Stomach (tissue), 4 donors: ENCODE results near the gene SLC22A12.

ENCODE experiments used
- EP300 ChIP-seq: sonication (generic); formaldehyde crosslinking; IDR thresholded peaks from one replicate; pipeline ENCODE4 v1.6.1; 2017; ENCODE audit warnings: antibody characterized with exemption
- POLR2A ChIP-seq, 4 donors: fragments of 450-650 bp; IDR thresholded peaks; one replicate each; pipeline ENCODE4 v1.6.1; 2016; ENCODE audit warnings: antibody characterized with exemption in 4 of 4, control low read depth in 2 of 4, mild to moderate bottlenecking in 1 of 4, moderate library complexity in 1 of 4
- POLR2AphosphoS5 ChIP-seq, 3 donors: sonication (generic); formaldehyde crosslinking; IDR thresholded peaks; one replicate each; pipeline ENCODE4 v1.6.1; 2016; ENCODE audit warnings: antibody characterized with exemption in 3 of 3
- TF ChIP-seq, protein P1 (sequence below), 7 experiments: fragments of 450-650 bp in 4 of 7; fragments of 200-600 bp in 3 of 7; sonication (generic) in 3 of 7; IDR thresholded peaks; one replicate each; pipeline ENCODE4 v1.5.1; 2016 to 2019; ENCODE audit warnings: antibody characterized with exemption in 7 of 7, control low read depth in 2 of 7, mild to moderate bottlenecking in 1 of 7

DNA sequence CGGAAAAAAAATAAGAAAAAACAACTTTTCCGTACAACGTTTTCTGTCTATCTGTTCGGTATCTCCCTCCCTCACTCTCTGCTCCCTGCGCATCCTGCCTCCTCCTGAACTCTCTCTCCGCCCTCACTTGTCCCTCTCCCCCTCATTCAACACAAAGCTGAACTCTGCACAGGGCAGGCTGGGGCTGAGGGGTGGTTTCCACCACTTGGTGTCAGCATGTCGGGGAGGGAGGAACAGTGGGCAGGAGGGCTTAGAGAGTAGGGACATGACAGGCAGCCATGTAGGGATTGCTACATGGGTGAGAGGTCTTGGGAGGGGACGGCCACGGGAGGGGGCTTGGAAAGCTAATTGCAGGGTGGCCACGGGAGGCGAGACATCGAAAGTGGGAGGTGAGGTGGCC is 17.6 kb downstream of the SLC22A12 start:
- TF ChIP-seq, protein P1, sequence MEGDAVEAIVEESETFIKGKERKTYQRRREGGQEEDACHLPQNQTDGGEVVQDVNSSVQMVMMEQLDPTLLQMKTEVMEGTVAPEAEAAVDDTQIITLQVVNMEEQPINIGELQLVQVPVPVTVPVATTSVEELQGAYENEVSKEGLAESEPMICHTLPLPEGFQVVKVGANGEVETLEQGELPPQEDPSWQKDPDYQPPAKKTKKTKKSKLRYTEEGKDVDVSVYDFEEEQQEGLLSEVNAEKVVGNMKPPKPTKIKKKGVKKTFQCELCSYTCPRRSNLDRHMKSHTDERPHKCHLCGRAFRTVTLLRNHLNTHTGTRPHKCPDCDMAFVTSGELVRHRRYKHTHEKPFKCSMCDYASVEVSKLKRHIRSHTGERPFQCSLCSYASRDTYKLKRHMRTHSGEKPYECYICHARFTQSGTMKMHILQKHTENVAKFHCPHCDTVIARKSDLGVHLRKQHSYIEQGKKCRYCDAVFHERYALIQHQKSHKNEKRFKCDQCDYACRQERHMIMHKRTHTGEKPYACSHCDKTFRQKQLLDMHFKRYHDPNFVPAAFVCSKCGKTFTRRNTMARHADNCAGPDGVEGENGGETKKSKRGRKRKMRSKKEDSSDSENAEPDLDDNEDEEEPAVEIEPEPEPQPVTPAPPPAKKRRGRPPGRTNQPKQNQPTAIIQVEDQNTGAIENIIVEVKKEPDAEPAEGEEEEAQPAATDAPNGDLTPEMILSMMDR (IDR thresholded peaks at IDR 0.05), result no peak
- TF ChIP-seq POLR2A (IDR thresholded peaks at IDR 0.05), result no peak
- no peak for TF ChIP-seq POLR2AphosphoS5 (IDR thresholded peaks at IDR 0.05)
- no peak for TF ChIP-seq EP300
